HFFc6 (cell line): Measurements from ENCODE around the gene B4GALT3. TPM values are rescaled to one million over a fixed set of nuclear protein-coding genes. Genes with fewer than 3 reads are reported as not detected.
A peak's percentile ranks its signal among the peaks of the same experiment; 100 is the strongest.

ENCODE experiments used
- DNase-seq: peaks from one replicate; pipeline ENCODE4 v3.0.0-alpha.2; 2018
- H3K27ac Mint-ChIP-seq: 2 replicates; pipeline ENCODE4 v1.8.0; 2020; ENCODE audit warnings: mild to moderate bottlenecking, mixed read lengths
- H3K27me3 Mint-ChIP-seq: 2 replicates; pipeline ENCODE4 v1.8.0; 2021; ENCODE audit warnings: mild to moderate bottlenecking, moderate library complexity, mixed read lengths; ENCODE audit not compliant: insufficient read depth
- H3K36me3 Mint-ChIP-seq: 2 replicates; pipeline ENCODE4 v1.8.0; 2021; ENCODE audit warnings: low read depth, mixed read lengths
- H3K4me1 Mint-ChIP-seq: 2 replicates; pipeline ENCODE4 v1.8.0; 2020; ENCODE audit warnings: low read depth, mixed read lengths
- H3K4me3 Mint-ChIP-seq: 2 replicates; pipeline ENCODE4 v1.8.0; 2020; ENCODE audit warnings: mild to moderate bottlenecking, moderate library complexity, mixed read lengths
- H3K9me3 Mint-ChIP-seq: 2 replicates; pipeline ENCODE4 v1.8.0; 2020; ENCODE audit warnings: mild to moderate bottlenecking, mixed read lengths
- CTCF ChIP-seq: fragments of 200-600 bp; sonication (generic); IDR thresholded peaks from 2 replicates; pipeline ENCODE4 v1.5.0; 2021; ENCODE audit warnings: antibody characterized with exemption, mild to moderate bottlenecking
- total RNA-seq, 6 experiments: library from RNA; stranded (reverse); fragmentation: NEBNext Ultra II Directional; extraction: Animal tissue kit (Norgen Biotek cat#: 25700); gene quantifications; 2 replicates in 1 of 6; 3 replicates in 5 of 6; pipeline ENCODE4 v1.2.3, GENCODE V29; 2021

B4GALT3 gene
- total RNA-seq, 6 experiments from 2014 or later: 31.0 to 38.2 (median 35.4) TPM

- Mint-ChIP-seq H3K27ac (0 out of 2 replicates have a peak overlapping the region, but pooled peaks have one; percentile 93), H3K4me1 (peaks cover 25% of the 10 kb centered on the region), H3K9me3 (no peaks in the 10 kb centered on the region), H3K4me3 (no peak overlapping the region), H3K36me3 (peaks cover 11% of the 10 kb centered on the region; the same call in 1 of the 2 replicates), H3K27me3 (peaks cover 3% of the 10 kb centered on the region; the same call in 1 of the 2 replicates)
- no peak for DNase-seq
- TF ChIP-seq CTCF: no peak
These were observed 41.2 kb upstream of the B4GALT3 start for GRCh38 chr1:161218301-161219077.

- H3K27ac Mint-ChIP-seq: peak overlapping the region; percentile 93
- H3K9me3 Mint-ChIP-seq: no peaks in the 10 kb centered on the region
- peaks cover 3% of the 10 kb centered on the region; the same call in 1 of the 2 replicates for H3K27me3 Mint-ChIP-seq
- TF ChIP-seq CTCF: no peak
- H3K4me3 Mint-ChIP-seq: no peak overlapping the region
- H3K4me1 Mint-ChIP-seq: peaks cover 25% of the 10 kb centered on the region
- DNase-seq: no peak
- peaks cover 16% of the 10 kb centered on the region for H3K36me3 Mint-ChIP-seq
These were observed 40.5 kb upstream of the B4GALT3 start for GRCh38 chr1:161217831-161218230.

GRCh38 chr1:161216945-161217712 lies 39.8 kb upstream of the B4GALT3 start:
- H3K27ac Mint-ChIP-seq: peak overlapping the region; percentile 93
- no peaks in the 10 kb centered on the region for H3K9me3 Mint-ChIP-seq
- peak; percentile 66 for DNase-seq
- H3K27me3 Mint-ChIP-seq: peaks cover 2% of the 10 kb centered on the region; the same call in 1 of the 2 replicates
- no peak for TF ChIP-seq CTCF
- peak overlapping the region; percentile 65 for H3K4me3 Mint-ChIP-seq
- H3K36me3 Mint-ChIP-seq: peaks cover 16% of the 10 kb centered on the region
- H3K4me1 Mint-ChIP-seq: peaks cover 25% of the 10 kb centered on the region

GRCh38 chr1:161215076-161215475 lies 37.8 kb upstream of the B4GALT3 start, which contains the start of gene FCER1G:
FCER1G (plus strand) TSS chr1:161215295; CDS start chr1:161215322, 27 bp downstream.
- Mint-ChIP-seq H3K4me1 (peaks cover 27% of the 10 kb centered on the region), H3K36me3 (peaks cover 22% of the 10 kb centered on the region), H3K27ac (peak within 1 kb of the TSS; percentile 93), H3K9me3 (no peaks in the 10 kb centered on the region), H3K27me3 (no peaks in the 10 kb centered on the region), H3K4me3 (no peak within 1 kb of the TSS)
- no peak for TF ChIP-seq CTCF
- no peak for DNase-seq

- Mint-ChIP-seq H3K4me1 (peaks cover 34% of the 10 kb centered on the region), H3K9me3 (no peaks in the 10 kb centered on the region), H3K4me3 (no peak overlapping the region), H3K27ac (no peak overlapping the region), H3K27me3 (no peaks in the 10 kb centered on the region), H3K36me3 (peaks cover 25% of the 10 kb centered on the region)
- DNase-seq: no peak
- TF ChIP-seq CTCF: no peak
These were observed 37.1 kb upstream of the B4GALT3 start for GRCh38 chr1:161214369-161214768.
